NCI-H1092 (cell line): ENCODE data around the gene HOMER1.
"Not testable (repeated sequence)": the region's sequence is repeated elsewhere in the genome, so short reads cannot be mapped to it uniquely, and the experiment has no call there.

Experiments used
- DNase-seq: peaks from one replicate; lab custom pipeline; 2025; lab: John Stamatoyannopoulos, UW

The HOMER1 gene

DNA sequence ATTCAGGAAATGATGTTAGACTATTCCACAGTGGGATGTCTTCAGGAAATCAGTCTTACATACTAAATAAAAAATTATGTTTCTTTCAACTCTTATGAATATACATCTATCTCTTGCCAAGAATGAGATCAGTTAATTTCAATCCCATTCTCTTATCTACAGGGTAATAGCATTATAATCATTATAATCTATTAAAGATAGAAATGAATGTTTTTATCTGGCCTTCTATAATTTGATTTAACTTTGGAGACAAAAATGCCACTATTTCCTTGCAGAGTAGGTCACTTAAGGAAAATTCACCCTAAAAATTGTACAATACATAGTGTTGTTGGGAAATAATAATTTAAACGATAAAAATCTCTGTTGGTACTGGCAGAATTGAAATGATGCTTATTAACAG, 96.4 kb downstream of the HOMER1 start:
- DNase-seq: no peak

- DNase-seq: no peak
Observed at GRCh38 chr5:79416499-79416898, 97.4 kb downstream of the HOMER1 start.

DNA sequence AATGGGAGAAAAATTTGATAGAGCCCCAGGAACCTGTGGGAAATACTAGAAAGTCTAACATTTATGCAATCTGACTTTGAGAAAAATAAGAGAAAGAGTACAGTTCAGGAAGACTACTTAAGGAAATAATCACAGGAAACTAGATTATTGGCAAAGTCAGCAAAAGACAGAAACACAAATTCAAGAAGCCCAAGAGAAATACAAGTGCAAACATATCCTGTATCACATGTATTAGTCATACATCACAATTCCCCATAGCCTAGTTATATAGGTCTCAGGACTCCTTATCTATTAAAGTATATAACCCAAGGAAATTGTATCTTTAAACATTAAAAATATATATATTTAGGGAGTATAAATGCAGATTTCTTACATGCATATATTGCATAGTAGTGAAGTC, 100.8 kb downstream of the HOMER1 start:
- DNase-seq: no peak

GRCh38 chr5:79408028-79408427, 105.9 kb downstream of the HOMER1 start:
- DNase-seq: no peak

DNA sequence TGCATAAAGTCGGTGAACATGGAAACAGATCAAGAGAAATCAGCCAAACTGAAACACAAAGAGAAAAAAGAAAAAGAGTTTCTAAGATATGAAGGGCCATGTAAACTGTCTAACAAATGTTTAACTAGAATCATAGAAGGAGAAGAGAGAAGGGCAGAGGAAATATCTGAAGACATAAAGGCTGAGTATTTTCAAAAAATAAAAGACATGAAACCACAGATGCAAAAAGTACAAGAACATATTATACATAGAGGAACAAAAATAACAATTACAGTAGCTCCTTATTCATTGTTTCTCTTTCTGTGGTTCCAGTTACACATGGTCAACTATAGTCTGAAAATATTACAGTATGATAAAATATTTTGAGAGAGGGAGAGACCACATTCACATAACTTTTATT, 106.3 kb downstream of the HOMER1 start:
- no peak for DNase-seq

DNA sequence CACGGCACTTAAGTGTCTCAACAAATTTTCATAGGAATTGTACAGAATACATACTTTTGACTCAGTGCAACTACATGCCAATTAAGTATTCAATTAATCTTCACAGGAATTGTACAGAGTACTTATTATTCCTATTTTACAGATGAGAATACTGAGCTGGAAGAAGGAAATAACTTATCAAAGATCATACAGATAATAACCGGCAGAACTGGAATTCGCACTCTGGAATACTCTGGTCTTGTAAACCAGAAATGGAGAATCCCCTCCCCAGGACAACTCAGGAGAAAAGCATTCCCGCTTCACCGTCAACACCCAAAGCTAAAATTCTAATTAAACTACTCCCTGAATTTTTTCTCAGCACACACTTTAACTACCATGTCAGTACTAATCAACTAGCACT, 112.7 kb downstream of the HOMER1 start:
- DNase-seq: no peak

DNA sequence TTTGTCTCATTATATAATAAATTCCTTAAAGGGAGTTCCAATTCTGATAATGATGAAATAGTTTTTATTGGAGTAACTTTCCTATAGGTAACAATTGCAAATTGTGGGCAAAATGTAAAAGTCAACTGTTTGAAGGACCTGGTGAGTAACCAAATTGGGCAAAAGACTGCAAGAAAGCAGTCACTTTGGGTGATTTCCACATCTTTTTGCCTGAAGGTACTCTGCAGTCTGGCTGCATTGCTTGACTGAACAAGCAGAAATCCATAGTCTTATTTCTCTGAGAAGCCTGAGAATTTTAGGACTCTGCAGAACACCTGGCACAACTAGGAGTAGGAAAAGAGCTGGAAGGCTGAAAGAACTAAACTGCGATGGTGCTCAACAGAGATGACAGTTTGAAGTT, 114.9 kb downstream of the HOMER1 start:
- no peak for DNase-seq

- DNase-seq: no peak
Observed at GRCh38 chr5:79397080-79397479, 116.9 kb downstream of the HOMER1 start.

DNA sequence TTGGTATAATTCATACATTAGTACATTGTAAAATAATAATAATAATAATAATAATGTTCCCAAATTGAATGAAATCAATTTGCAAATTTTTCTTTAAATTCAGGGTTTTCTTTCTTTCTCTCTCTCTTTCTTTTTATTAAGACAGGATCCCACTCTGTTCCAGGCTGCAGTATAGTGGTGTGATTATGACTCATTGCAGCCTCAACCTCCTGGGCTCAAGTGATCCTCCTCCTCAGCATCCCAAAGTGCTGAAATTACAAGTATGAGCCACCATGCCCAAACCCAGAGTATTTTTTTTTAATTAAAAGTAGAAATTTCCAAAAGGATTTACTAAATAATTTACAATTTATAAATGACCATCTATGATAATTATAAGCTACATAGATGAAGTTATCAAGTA, 117.7 kb downstream of the HOMER1 start:
- DNase-seq: no peak

- no peak for DNase-seq
Observed at GRCh38 chr5:79395296-79395695, 118.6 kb downstream of the HOMER1 start.

DNA sequence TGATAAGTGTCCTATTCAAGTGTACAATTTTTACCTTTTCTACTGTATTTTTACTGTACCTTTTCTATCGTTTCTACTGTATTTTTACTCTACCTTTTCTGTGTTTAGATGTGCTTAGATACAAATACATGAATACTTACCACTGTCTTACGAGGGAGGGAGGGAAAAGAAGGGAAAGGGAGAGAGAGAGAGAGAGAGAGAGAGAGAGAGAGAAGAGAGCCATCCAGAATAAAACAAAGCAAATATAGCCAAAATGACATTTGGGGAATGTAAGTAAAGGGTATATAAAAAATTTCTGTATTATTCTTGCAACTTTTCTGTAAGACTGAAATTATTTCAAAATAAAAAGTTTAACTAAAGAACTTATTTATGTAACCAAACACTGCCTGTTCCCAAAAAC, 121.2 kb downstream of the HOMER1 start:
- no peak for DNase-seq

GRCh38 chr5:79386679-79387078, 127.3 kb downstream of the HOMER1 start:
- no peak for DNase-seq

GRCh38 chr5:79385126-79385525, 128.8 kb downstream of the HOMER1 start:
- DNase-seq: not testable (repeated sequence)

GRCh38 chr5:79378510-79379186, 135.3 kb downstream of the HOMER1 start:
- no peak for DNase-seq

DNA sequence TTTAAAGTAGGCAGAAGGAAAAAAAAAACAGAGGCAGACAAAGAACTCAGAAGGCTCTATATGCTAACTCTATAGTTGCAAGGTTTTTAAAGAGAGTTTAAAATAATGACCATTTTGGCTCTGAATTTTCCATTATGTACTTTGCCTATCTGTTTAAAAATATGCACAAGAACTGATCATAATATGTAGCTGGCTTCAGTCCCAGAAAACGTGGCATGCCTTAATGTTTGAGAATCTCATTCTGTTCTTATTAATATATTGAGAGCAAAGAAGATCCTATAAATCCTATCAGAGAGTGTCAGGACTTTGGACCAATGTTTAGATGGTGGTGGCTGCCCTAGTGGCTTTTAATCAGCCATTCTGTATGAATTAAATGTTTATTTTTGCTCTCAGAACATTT, 156.5 kb downstream of the HOMER1 start:
- DNase-seq: no peak

DNA sequence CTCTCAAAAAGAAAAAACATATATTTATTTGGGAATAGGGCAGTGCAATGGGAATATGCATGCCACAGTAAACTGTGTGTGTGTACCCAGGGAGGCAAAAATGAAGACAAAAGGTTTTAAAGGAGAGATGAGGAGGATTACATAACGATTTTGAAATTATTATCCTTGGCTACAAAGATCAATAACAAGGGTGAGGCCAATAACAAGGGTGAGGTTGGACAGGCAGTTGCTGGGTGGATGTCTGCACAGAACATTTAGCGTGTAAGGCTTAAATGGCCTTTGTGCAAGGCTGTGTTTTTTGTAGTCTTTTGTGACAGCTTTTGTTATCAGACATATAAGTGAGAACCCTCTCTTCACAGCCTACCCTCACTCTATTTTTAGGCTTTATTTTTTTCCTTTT, 164.1 kb downstream of the HOMER1 start:
- DNase-seq: no peak

DNA sequence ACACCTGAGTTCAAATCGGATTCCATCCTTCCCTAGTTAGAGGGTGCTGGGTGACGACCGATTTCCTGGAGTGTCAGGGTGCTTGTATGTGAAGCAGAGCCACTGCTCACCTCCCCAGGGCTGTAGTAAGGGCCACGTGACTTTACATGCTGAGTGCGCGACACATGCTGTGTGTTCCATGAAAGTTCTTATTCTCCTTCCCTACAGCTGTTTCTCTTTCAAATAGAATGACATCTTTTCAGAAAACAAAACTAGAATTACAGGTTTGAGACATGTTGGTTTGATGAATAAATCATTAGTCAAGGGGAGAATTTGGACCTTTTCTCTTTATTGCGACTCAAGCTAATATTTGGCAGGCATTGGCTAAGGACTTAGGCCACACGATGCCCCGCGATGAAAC, 164.9 kb downstream of the HOMER1 start:
- DNase-seq: no peak

- DNase-seq: no peak
Observed at GRCh38 chr5:79346420-79346824, 167.5 kb downstream of the HOMER1 start.

- no peak for DNase-seq
Observed at GRCh38 chr5:79333852-79334557, 179.9 kb downstream of the HOMER1 start.

DNA sequence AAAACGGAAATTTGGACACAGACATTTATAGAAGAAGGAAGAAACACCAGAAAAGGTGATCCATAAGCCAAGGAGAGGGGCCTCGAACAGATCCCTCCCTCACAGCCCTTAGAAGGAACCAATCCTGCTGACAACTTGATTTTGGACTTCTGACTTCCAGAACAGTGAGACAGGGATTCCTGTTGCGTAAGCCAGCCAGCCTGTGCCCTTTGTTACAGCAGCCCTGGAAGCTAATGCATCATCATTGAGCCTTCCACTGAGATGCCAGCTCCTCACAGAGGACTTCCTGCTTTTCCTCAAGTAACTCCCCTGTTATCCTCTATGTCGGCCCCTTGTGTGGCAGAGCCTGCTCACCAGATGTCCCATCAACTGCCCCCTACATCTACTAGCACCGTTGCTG, 183.9 kb downstream of the HOMER1 start:
- DNase-seq: no peak

- DNase-seq: no peak
Observed at GRCh38 chr5:79329453-79329852, 184.5 kb downstream of the HOMER1 start.
